SU-DHL-6 (cell line): ENCODE data around the gene HHAT.
"Not testable (repeated sequence)": the region's sequence is repeated elsewhere in the genome, so short reads cannot be mapped to it uniquely, and the experiment has no call there.

ENCODE experiments used
- CTCF ChIP-seq: fragments of 200-600 bp; sonication (generic); IDR thresholded peaks from one replicate; pipeline ENCODE4 v1.5.1; 2017; ENCODE audit warnings: antibody characterized with exemption, mild to moderate bottlenecking, low read length, moderate library complexity; ENCODE audit not compliant: insufficient read depth, poor library complexity, severe bottlenecking
- EZH2phosphoT487 ChIP-seq: fragments of 200-600 bp; sonication (generic), shearing (Covaris generic); conservative IDR thresholded peaks from 2 replicates; pipeline ENCODE4 v1.6.1; 2018; ENCODE audit warnings: mild to moderate bottlenecking, antibody characterized with exemption, low read length, moderate library complexity, mixed read lengths

GRCh38 chr1:210406341-210406740 is 77.6 kb downstream of the HHAT start:
- TF ChIP-seq EZH2phosphoT487, CTCF: not testable (repeated sequence)
